GM12865 (cell line): Measurements from ENCODE around the gene GGCT.
"Not testable (repeated sequence)": the region's sequence is repeated elsewhere in the genome, so short reads cannot be mapped to it uniquely, and the experiment has no call there.

Source experiments
- DNase-seq: peaks from one replicate; pipeline ENCODE4 v3.0.0; 2010; ENCODE audit warnings: low read depth
- H3K4me3 ChIP-seq: 2 replicates; pipeline ENCODE4 v1.5.1; 2011; ENCODE audit warnings: mild to moderate bottlenecking, low read depth, low read length, control low read depth
- TF ChIP-seq, protein P1 (sequence below): IDR thresholded peaks from 2 replicates; pipeline ENCODE4 v1.5.1; 2011; ENCODE audit warnings: low read length, control low read depth, low read depth, inconsistent platforms; ENCODE audit not compliant: insufficient read depth; ENCODE audit errors: missing control alignments

The GGCT gene

DNA sequence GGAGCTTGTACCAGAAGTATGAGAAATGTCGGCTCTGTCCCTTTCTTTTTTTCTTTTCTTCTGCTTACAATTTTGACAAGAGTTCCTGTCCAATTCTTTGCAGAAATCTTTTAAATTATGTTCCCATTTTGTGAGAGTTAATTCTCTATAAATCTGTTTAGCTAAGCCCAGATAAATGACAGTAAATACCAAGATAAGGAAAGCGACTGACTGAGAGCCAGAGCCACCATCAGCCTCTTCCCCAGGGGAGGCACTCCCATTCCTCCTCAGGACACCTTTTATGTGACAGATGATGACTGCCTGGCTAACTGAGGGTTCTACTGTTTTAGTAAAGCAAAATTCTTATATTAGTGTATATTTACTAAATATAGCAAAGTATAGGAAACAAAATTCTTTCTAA lies 6.9 kb upstream of the GGCT start:
- TF ChIP-seq, protein P1, sequence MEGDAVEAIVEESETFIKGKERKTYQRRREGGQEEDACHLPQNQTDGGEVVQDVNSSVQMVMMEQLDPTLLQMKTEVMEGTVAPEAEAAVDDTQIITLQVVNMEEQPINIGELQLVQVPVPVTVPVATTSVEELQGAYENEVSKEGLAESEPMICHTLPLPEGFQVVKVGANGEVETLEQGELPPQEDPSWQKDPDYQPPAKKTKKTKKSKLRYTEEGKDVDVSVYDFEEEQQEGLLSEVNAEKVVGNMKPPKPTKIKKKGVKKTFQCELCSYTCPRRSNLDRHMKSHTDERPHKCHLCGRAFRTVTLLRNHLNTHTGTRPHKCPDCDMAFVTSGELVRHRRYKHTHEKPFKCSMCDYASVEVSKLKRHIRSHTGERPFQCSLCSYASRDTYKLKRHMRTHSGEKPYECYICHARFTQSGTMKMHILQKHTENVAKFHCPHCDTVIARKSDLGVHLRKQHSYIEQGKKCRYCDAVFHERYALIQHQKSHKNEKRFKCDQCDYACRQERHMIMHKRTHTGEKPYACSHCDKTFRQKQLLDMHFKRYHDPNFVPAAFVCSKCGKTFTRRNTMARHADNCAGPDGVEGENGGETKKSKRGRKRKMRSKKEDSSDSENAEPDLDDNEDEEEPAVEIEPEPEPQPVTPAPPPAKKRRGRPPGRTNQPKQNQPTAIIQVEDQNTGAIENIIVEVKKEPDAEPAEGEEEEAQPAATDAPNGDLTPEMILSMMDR = no peak
- no peak for DNase-seq
- H3K4me3 ChIP-seq = no peak overlapping the region

DNA sequence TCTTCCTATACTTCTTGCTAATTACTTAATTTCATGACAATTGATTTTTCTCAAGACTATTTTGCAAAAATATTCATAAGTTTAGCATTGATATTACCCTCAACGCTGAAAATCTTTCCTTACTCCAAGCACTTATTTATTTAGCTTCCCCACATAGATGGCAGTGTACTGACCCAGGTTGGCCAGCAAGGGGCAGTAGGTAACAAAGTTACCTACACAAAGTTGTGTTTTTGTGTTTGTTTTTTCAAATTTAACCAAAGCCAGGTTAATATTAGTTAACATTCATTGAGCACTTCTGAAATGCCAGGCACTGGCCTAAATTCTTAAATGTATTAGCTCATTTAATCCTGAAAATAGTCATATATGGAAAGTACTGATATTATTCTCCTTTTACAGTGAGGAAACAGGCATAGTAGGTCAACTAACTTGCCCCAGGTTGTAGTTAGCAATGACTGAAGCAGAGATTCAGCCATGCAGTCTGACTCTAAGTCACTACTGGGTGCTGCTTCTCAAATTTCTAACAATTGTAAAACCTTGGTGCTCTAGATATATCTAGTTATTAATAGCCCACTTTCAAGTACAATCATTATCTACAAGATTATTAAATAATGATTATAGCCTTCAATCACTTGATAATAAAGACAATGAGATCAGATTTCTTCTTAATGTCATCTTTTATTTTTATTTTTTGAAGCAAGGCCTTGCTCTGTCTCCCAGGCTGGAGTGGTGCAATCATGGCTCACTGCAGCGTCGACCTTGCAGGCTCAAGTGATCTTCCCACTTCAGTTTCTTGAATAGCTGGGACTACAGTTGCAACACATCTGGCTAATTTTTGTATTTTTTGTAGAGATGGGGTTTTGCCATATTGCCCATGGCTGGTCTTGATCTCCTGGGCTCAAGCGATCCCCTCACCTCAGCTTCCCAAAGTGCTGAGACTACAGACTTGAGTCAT lies 5.8 kb upstream of the GGCT start:
- H3K4me3 ChIP-seq = no peak overlapping the region
- peak; percentile 50 for DNase-seq
- TF ChIP-seq, protein P1 = peak; percentile 68

DNA sequence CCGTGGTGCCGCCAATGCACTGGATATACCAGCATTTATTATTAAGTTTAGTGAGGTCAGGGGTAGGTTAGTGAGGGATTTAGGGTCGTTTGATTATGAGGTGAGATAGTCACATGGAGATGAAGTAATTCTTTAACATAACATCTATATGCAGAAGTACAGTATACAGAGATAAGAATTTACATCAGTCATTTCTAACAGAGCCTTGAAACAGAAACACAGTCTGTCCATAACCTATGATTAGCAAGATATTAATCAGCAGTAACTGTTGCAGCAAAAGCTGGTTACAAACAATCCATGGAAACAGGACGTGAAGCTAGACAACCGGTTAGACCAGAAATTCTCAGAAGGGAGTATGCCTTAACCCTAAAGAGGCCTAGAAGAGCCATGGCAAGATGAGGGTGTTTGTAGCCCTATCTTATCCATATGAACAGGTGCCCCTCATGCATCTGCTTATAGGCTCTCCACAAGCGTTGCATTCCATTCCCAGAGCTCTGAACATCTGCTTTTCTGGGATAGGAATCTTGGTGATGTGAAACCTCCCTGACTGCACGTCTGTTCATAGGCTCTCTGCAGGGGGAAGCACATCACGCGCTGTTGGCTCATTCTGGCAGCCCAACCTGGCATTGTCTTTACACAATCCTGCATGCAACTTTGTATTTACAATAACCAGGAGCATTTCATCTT lies 4.7 kb upstream of the GGCT start:
- DNase-seq, H3K4me3 ChIP-seq: not testable (repeated sequence)

DNA sequence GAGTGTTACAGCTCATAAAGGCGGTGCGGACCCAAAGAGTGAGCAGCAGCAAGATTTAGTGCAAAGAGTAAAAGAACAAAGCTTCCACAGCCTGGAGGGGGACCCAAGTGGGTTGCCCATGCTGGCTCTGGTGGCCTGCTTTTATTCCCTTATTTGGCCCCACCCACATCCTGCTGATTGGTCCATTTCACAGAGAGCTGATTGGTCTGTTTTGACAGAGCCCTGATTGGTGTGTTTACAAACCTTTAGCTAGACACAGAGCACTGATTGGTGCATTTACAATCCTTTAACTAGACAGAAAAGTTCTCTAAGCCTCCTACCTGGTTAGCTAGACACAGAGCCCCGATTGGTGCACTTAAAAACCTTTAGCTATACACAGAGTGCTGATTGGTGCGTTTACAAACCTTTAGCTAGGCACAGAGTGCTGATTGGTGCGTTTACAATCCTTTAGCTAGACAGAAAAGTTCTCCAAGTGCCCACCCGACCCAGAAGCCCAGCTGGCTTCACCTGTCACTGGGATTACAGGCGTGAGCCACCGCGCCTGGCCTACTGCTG lies 2.8 kb upstream of the GGCT start:
- H3K4me3 ChIP-seq, DNase-seq: not testable (repeated sequence)

DNA sequence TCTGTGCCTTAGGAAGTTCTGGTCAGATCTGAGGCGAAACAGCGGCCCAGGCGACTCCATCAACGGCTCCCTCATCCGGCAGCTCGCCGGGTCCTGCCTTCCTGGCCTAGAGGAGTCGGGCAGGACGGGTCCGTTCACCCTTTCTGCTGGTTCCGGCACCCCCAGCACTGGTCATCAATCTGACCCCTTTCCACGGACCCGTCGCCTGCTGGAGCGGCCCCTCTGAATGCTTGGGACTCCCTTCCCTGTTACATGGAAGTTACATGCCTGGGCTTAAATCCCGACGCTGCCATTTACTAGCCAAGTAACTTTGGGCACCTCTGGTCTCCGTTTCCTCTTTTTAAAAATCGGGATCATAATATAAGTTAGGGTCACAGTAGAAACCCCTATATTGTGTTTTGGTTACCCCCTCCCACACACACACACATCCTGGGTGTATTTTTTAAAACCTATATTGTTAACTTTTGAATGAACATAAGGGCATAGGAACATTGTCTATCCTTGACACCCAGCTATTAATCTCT lies 607 bp upstream of the GGCT start:
- DNase-seq = no peak
- TF ChIP-seq, protein P1 = no peak
- peak overlapping the region; percentile 66 for H3K4me3 ChIP-seq

DNA sequence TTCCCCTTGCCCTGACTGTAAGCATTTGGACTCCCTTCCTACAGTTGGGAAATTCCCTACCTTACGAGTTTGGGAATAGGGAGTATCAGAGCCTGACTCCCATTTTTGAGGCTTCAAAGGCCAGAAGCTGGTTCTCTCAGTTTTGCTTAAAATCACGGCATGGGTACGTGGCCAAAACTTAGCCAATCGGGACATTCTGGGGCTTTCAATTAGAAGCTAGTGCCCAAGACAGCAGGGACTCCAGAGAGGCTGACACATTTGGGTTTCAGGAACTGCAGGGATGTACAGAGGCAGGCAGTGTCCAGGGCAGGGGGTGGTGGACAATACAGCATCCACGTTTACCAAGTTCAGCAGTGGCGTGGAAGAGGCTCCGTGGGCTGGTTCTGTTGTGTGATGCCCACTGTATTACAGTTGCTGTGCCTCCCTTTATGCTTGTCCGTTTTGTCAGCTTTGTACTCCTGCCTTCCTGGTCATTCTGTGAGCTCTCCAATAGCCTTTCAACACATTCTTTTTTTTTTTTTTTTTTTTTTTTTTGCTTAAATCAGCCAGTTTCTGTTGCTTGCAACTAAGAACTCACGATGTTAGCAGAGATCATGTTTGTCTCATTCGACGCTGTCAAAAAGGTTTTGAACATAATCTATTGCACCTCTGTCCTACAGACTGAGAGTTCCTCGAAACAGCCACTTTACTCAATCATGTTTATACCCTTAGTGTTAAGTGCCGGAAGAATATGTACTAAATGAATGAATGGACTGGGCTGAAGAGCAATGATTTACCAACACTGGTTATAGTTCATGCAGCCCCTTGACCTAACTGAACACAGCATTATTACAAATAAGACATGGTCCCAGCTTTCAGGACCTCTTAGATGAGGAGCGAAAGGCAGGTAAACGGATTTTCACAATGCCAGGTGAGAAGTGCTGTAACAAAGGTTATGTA lies 1.1 kb downstream of the GGCT start:
- no peak for DNase-seq
- peak overlapping the region; percentile 83 for H3K4me3 ChIP-seq
- TF ChIP-seq, protein P1 = no peak

DNA sequence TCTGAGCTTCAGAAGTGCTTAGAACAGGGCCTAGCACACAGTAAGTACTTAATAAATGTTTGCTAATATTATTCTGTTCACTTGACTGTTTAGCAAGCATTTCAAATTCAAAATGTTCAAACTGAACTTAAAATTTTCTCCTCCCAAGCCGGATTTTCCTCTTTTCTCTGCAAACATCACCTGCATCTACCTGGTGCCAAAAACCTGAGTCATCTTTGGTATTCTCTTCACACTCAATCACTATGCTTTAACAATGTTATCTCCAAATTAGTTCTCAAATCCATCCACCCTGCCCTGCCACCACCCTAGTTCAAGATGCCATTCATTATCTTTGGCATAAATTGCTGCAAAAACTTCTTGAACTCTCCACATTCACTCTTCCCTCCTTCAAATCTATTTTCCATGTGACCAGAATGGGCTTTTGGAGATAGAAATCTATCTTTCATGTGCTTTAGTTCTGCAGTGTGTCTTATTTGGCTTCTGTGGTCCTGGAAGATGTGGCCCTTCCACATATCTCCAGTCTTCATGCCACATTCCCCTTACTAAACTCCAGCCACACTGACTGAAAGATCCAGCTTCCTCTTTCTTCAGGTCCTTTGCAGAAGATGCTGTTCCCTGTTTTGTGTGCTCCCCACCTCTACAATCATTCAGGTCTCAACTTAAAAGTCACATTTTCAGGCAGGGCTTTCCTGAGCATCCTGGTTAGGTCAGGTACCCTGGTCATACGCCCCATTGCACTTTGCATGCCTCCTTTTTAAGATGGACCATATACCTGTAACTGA lies 2.0 kb downstream of the GGCT start:
- no peak overlapping the region for H3K4me3 ChIP-seq
- DNase-seq = no peak
- TF ChIP-seq, protein P1 = no peak
